HL-60 (cell line): ENCODE results near the gene NXNL2.

ENCODE experiments used
- DNase-seq, 2 experiments: peaks; one replicate each; pipeline ENCODE4 v3.0.0-alpha.2; 2010 to 2020; ENCODE audit warnings: low read depth in 1 of 2, low spot score in 1 of 2
- H3K27ac ChIP-seq: fragments of 250-450 bp; sonication (Bioruptor Pico); replicated peaks from 2 replicates; pipeline ENCODE4 v1.5.1; 2020; ENCODE audit warnings: mild to moderate bottlenecking, moderate library complexity
- H3K27me3 ChIP-seq: fragments of 250-450 bp; sonication (Bioruptor Pico); 2 replicates; pipeline ENCODE4 v1.5.1; 2021; ENCODE audit warnings: mild to moderate bottlenecking, moderate library complexity; ENCODE audit not compliant: insufficient read depth, poor library complexity, severe bottlenecking
- H3K4me3 ChIP-seq: replicated peaks from 2 replicates; pipeline ENCODE4 v1.5.1; 2011; ENCODE audit warnings: mild to moderate bottlenecking, control low read depth, low read length; ENCODE audit not compliant: insufficient read depth
- CTCF ChIP-seq: IDR thresholded peaks from one replicate; pipeline ENCODE4 v1.5.1; 2011; ENCODE audit warnings: low read length, control low read depth, inconsistent platforms; ENCODE audit not compliant: insufficient read depth
- GABPA ChIP-seq: IDR thresholded peaks from 2 replicates; pipeline ENCODE4 v1.6.1; 2012; ENCODE audit warnings: low read depth
- POLR2AphosphoS5 ChIP-seq: IDR thresholded peaks from 2 replicates; pipeline ENCODE4 v1.6.1; 2012; ENCODE audit warnings: low read depth
- REST ChIP-seq: IDR thresholded peaks from 2 replicates; pipeline ENCODE4 v1.6.1; 2012; ENCODE audit warnings: low read depth; ENCODE audit not compliant: insufficient replicate concordance
- SPI1 ChIP-seq: IDR thresholded peaks from 2 replicates; pipeline ENCODE4 v1.6.1; 2012; ENCODE audit warnings: low read depth, mild to moderate bottlenecking, borderline replicate concordance

Gene NXNL2

GRCh38 chr9:88586452-88586851 is 51.5 kb downstream of the NXNL2 start:
- DNase-seq = no peak
- TF ChIP-seq SPI1 (no peak), POLR2AphosphoS5 (no peak), CTCF (no peak), REST (no peak), GABPA (no peak)
- H3K27me3 ChIP-seq = no peaks in the 10 kb centered on the region
- no peak overlapping the region for H3K27ac ChIP-seq
- no peak overlapping the region for H3K4me3 ChIP-seq

GRCh38 chr9:88587182-88587581 is 52.2 kb downstream of the NXNL2 start:
- no peak overlapping the region for H3K4me3 ChIP-seq
- DNase-seq = no peak
- H3K27ac ChIP-seq = no peak overlapping the region
- no peaks in the 10 kb centered on the region for H3K27me3 ChIP-seq
- TF ChIP-seq POLR2AphosphoS5 (no peak), SPI1 (no peak), GABPA (no peak), CTCF (no peak), REST (no peak)

GRCh38 chr9:88587885-88588649 is 53.1 kb downstream of the NXNL2 start:
- Histone ChIP-seq H3K4me3 (no peak overlapping the region), H3K27me3 (no peaks in the 10 kb centered on the region), H3K27ac (no peak overlapping the region)
- no peak for DNase-seq
- TF ChIP-seq REST = no peak
- no peak for TF ChIP-seq POLR2AphosphoS5
- TF ChIP-seq SPI1 = no peak
- no peak for TF ChIP-seq GABPA
- no peak for TF ChIP-seq CTCF
